Measurements from ENCODE around the gene PLXND1. TPM values are rescaled to one million over a fixed set of nuclear protein-coding genes. Genes with fewer than 3 reads are reported as not detected.

Gene PLXND1
- total and polyA plus RNA-seq, 2 donors (not counting 1 experiment from before 2014, with no cell fraction given), result 3.3 to 74.4 TPM

GRCh38 chr3:129530251-129530791, 76.2 kb downstream of the PLXND1 start:
- Mint-ChIP-seq H3K4me3 (no peak overlapping the region), H3K27me3 (peaks cover 3% of the 10 kb centered on the region), H3K9me3 (ENCODE audit: insufficient read depth) (no peaks in the 10 kb centered on the region), H3K4me1 (peaks cover 17% of the 10 kb centered on the region), H3K27ac (peak overlapping the region; percentile 59)
- Histone ChIP-seq H3K27ac (ENCODE audit: low read length in 2 of 2) (no peak overlapping the region), H3K9me3 (ENCODE audit: control extremely low read depth in 1 of 3, control insufficient read depth in 2 of 3, insufficient read depth in 1 of 3, low read length in 2 of 3) (no peaks in the 10 kb centered on the region), H3K9ac (ENCODE audit: low read length) (no peak overlapping the region), H3K4me3 (ENCODE audit: control extremely low read depth in 1 of 5, extremely low read depth in 1 of 5, insufficient read depth in 1 of 5, low read depth in 2 of 5, low read length in 4 of 5) (no peak overlapping the region), H3K4me2 (replicated peaks; ENCODE audit: low read depth, low read length, poor library complexity, severe bottlenecking) (no peak overlapping the region), H4K20me1 (ENCODE audit: control insufficient read depth, insufficient read depth, low read length, poor library complexity, severe bottlenecking) (no peaks in the 10 kb centered on the region), H3K4me1 (ENCODE audit: control insufficient read depth in 2 of 2, insufficient read depth in 2 of 2, low read length in 2 of 2) (peaks cover 10 to 20% of the 10 kb centered on the region in 2 donors), H2AFZ (ENCODE audit: insufficient read depth, low read depth, low read length, poor library complexity, severe bottlenecking) (no peak overlapping the region), H3K27me3 (replicated peaks in 1 of 4; ENCODE audit: control extremely low read depth in 1 of 4, control insufficient read depth in 3 of 4, insufficient read depth in 4 of 4, low read length in 3 of 4) (peaks cover 0 to 2% (median 0%) of the 10 kb centered on the region in 4 experiments), H3K36me3 (replicated peaks in 1 of 2; ENCODE audit: control extremely low read depth in 1 of 2, control insufficient read depth in 1 of 2, extremely low read depth in 1 of 2, insufficient read depth in 2 of 2, low read length in 1 of 2) (no peaks in the 10 kb centered on the region), H3K79me2 (ENCODE audit: control insufficient read depth, insufficient read depth, low read length) (no peaks in the 10 kb centered on the region)
- ChIA-PET CTCF (interaction anchor here (2.5 kb wide), 1 partner anchor 47 kb away, joined by 8 read pairs; no protein-coding TSS in a partner anchor), POLR2A (no interaction called here)
- 97% methylated on average over 4 of the region's 6 CpGs for WGBS (ENCODE audit: insufficient coverage)
- intact Hi-C loops (cut with micrococcal nuclease), result no loop called here
- no peak for ATAC-seq (ENCODE audit: low read depth)
- TF ChIP-seq CTCF (IDR thresholded peaks at IDR 0.05) (no peak), EZH2 (IDR thresholded peaks at IDR 0.05; ENCODE audit: borderline replicate concordance, insufficient read depth, low read depth, low read length, poor library complexity, severe bottlenecking) (no peak)
- DNase-seq, result no peak

GRCh38 chr3:129529436-129530210, 76.9 kb downstream of the PLXND1 start:
- no peak overlapping the region for H3K4me3 ChIP-seq (ENCODE audit: control extremely low read depth in 1 of 5, extremely low read depth in 1 of 5, insufficient read depth in 1 of 5, low read depth in 2 of 5, low read length in 4 of 5)
- intact Hi-C loops (cut with micrococcal nuclease), result no loop called here
- H3K4me1 Mint-ChIP-seq, result peaks cover 21% of the 10 kb centered on the region
- H3K9me3 Mint-ChIP-seq (ENCODE audit: insufficient read depth), result no peaks in the 10 kb centered on the region
- H3K4me1 ChIP-seq (ENCODE audit: control insufficient read depth in 2 of 2, insufficient read depth in 2 of 2, low read length in 2 of 2), result peaks cover 10 to 21% of the 10 kb centered on the region in 2 donors
- no peak overlapping the region for H3K9ac ChIP-seq (ENCODE audit: low read length)
- no peak overlapping the region for H3K4me3 Mint-ChIP-seq
- DNase-seq (no peak), ATAC-seq (ENCODE audit: low read depth) (no peak)
- H3K36me3 ChIP-seq (replicated peaks in 1 of 2; ENCODE audit: control extremely low read depth in 1 of 2, control insufficient read depth in 1 of 2, extremely low read depth in 1 of 2, insufficient read depth in 2 of 2, low read length in 1 of 2), result no peaks in the 10 kb centered on the region
- CTCF ChIA-PET, result interaction anchor here (2.5 kb wide), 1 partner anchor 47 kb away, joined by 8 read pairs; no protein-coding TSS in a partner anchor
- H3K27ac ChIP-seq (ENCODE audit: low read length in 2 of 2), result no peak overlapping the region
- no peaks in the 10 kb centered on the region for H3K79me2 ChIP-seq (ENCODE audit: control insufficient read depth, insufficient read depth, low read length)
- H3K27me3 ChIP-seq (replicated peaks in 1 of 4; ENCODE audit: control extremely low read depth in 1 of 4, control insufficient read depth in 3 of 4, insufficient read depth in 4 of 4, low read length in 3 of 4), result peaks cover 0 to 2% (median 0%) of the 10 kb centered on the region in 4 experiments
- 88% methylated on average over 9 of the region's 12 CpGs for WGBS (ENCODE audit: insufficient coverage)
- H3K4me2 ChIP-seq (replicated peaks; ENCODE audit: low read depth, low read length, poor library complexity, severe bottlenecking), result no peak overlapping the region
- H3K27ac Mint-ChIP-seq, result no peak overlapping the region
- TF ChIP-seq EZH2 (IDR thresholded peaks at IDR 0.05; ENCODE audit: borderline replicate concordance, insufficient read depth, low read depth, low read length, poor library complexity, severe bottlenecking), result no peak
- H3K9me3 ChIP-seq (ENCODE audit: control extremely low read depth in 1 of 3, control insufficient read depth in 2 of 3, insufficient read depth in 1 of 3, low read length in 2 of 3), result no peaks in the 10 kb centered on the region
- no peaks in the 10 kb centered on the region for H4K20me1 ChIP-seq (ENCODE audit: control insufficient read depth, insufficient read depth, low read length, poor library complexity, severe bottlenecking)
- POLR2A ChIA-PET, result no interaction called here
- H2AFZ ChIP-seq (ENCODE audit: insufficient read depth, low read depth, low read length, poor library complexity, severe bottlenecking), result no peak overlapping the region
- peaks cover 3% of the 10 kb centered on the region for H3K27me3 Mint-ChIP-seq
